Natural killer cell (primary cell): ENCODE data around the gene ALDH3B1. TPM values are rescaled to one million over a fixed set of nuclear protein-coding genes. Genes with fewer than 3 reads are reported as not detected.
"Not testable (repeated sequence)": the region's sequence is repeated elsewhere in the genome, so short reads cannot be mapped to it uniquely, and the experiment has no call there.

Experiments
- ATAC-seq, 3 donors: fragments of 150-1000 bp in 2 of 3; fragments of 200-7000 bp in 1 of 3; cut with Tn5 transposase; 1 replicate in 1 of 3; 2 replicates in 2 of 3; pipeline ENCODE4 v1.10.0; 2021; ENCODE audit warnings: mild to moderate bottlenecking in 2 of 3, moderate library complexity in 2 of 3
- DNase-seq, 2 donors: peaks; one replicate each; pipeline versions ENCODE4 v3.0.0 to v3.0.0-alpha.2; 2013 to 2021; ENCODE audit warnings: mixed read lengths in 1 of 2
- H3K27ac ChIP-seq: one replicate; pipeline ENCODE4 v1.5.1; 2013; ENCODE audit warnings: mild to moderate bottlenecking, low read length
- H3K27me3 ChIP-seq: one replicate; pipeline ENCODE4 v1.6.1; 2013; ENCODE audit warnings: low read length; ENCODE audit not compliant: control insufficient read depth, insufficient read depth
- H3K36me3 ChIP-seq: one replicate; pipeline ENCODE4 v1.6.1; 2013; ENCODE audit warnings: low read length; ENCODE audit not compliant: control insufficient read depth, insufficient read depth
- H3K4me1 ChIP-seq: one replicate; pipeline ENCODE4 v1.6.1; 2013; ENCODE audit warnings: low read length; ENCODE audit not compliant: control insufficient read depth, insufficient read depth
- H3K4me3 ChIP-seq: one replicate; pipeline ENCODE4 v1.5.1; 2013; ENCODE audit warnings: low read length
- H3K9me3 ChIP-seq: one replicate; pipeline ENCODE4 v1.6.1; 2013; ENCODE audit warnings: low read length; ENCODE audit not compliant: control insufficient read depth, insufficient read depth
- H3K27ac Mint-ChIP-seq, 2 donors: one replicate each; pipeline ENCODE4 v1.8.0; 2022; ENCODE audit warnings: mild to moderate bottlenecking in 2 of 2, mixed read lengths in 2 of 2, moderate library complexity in 1 of 2
- H3K27me3 Mint-ChIP-seq, 2 donors: one replicate each; pipeline ENCODE4 v1.8.0; 2022; ENCODE audit warnings: low read depth in 2 of 2, mixed read lengths in 2 of 2
- H3K36me3 Mint-ChIP-seq: one replicate; pipeline ENCODE4 v1.8.0; 2022; ENCODE audit warnings: mixed read lengths
- H3K4me1 Mint-ChIP-seq, 2 donors: one replicate each; pipeline ENCODE4 v1.8.0; 2022; ENCODE audit warnings: mixed read lengths in 2 of 2
- H3K4me3 Mint-ChIP-seq: one replicate; pipeline ENCODE4 v1.8.0; 2022; ENCODE audit warnings: mild to moderate bottlenecking, moderate library complexity, mixed read lengths
- H3K9me3 Mint-ChIP-seq, 2 donors: one replicate each; pipeline ENCODE4 v1.8.0; 2022; ENCODE audit warnings: mixed read lengths in 2 of 2
- CTCF ChIP-seq: fragments of 200-600 bp; IDR thresholded peaks from one replicate; pipeline ENCODE4 v1.8.0; 2022; ENCODE audit warnings: antibody characterized with exemption
- WGBS: methylation state at CpG from one replicate; pipeline ENCODE4 v1.1.7; 2013; ENCODE audit warnings: missing lambda C conversion rate; ENCODE audit not compliant: insufficient coverage; 5-methylcytosine and 5-hydroxymethylcytosine counted together
- intact Hi-C: fragments of 100-400 bp; cut with micrococcal nuclease; formaldehyde crosslinking; loops from one replicate; pipeline ENCODE4 v1.14.2; 2022
- total RNA-seq, 4 donors: library from RNA; stranded (reverse); fragments of 120-200 nt in 1 of 4; gene quantifications; one replicate each; pipeline versions ENCODE4 v1.2.3 to v1.2.4, GENCODE V29; 2013 to 2022

Gene ALDH3B1
- total RNA-seq, 3 donors from 2014 or later (not counting 1 experiment from before 2014, with no cell fraction given) = 2.4 to 9.0 (median 4.0) TPM

- H3K4me3 ChIP-seq, H3K27me3 Mint-ChIP-seq, DNase-seq, H3K4me1 Mint-ChIP-seq, H3K9me3 ChIP-seq, H3K4me1 ChIP-seq, H3K36me3 ChIP-seq, H3K27ac ChIP-seq, H3K9me3 Mint-ChIP-seq, H3K4me3 Mint-ChIP-seq, H3K36me3 Mint-ChIP-seq, H3K27me3 ChIP-seq, ATAC-seq, intact Hi-C loops, H3K27ac Mint-ChIP-seq: not testable (repeated sequence)
- WGBS = 76% methylated on average over 26 of the region's 70 CpGs
Measured at GRCh38 chr11:67991347-67992121, 18.6 kb upstream of the ALDH3B1 start.

GRCh38 chr11:67993821-67994220, 16.3 kb upstream of the ALDH3B1 start:
- H3K4me3 ChIP-seq, H3K9me3 Mint-ChIP-seq, H3K36me3 ChIP-seq, H3K4me3 Mint-ChIP-seq, H3K27me3 Mint-ChIP-seq, H3K27me3 ChIP-seq, ATAC-seq, H3K36me3 Mint-ChIP-seq, H3K9me3 ChIP-seq, H3K27ac Mint-ChIP-seq, intact Hi-C loops, H3K27ac ChIP-seq: not testable (repeated sequence)
- H3K4me1 ChIP-seq = peaks cover 28% of the 10 kb centered on the region
- H3K4me1 Mint-ChIP-seq = peaks cover 23 to 31% of the 10 kb centered on the region in 2 donors
- DNase-seq = peak in 1 of 2 donors; percentile 55
- TF ChIP-seq CTCF = peak; percentile 43
- WGBS = 32% methylated on average over 12 of the region's 12 CpGs

- H3K36me3 Mint-ChIP-seq, intact Hi-C loops, ATAC-seq, H3K9me3 ChIP-seq, H3K4me3 ChIP-seq, H3K36me3 ChIP-seq, H3K27ac ChIP-seq, H3K4me3 Mint-ChIP-seq, H3K27me3 ChIP-seq, DNase-seq, H3K27me3 Mint-ChIP-seq, H3K27ac Mint-ChIP-seq, H3K9me3 Mint-ChIP-seq: not testable (repeated sequence)
- peaks cover 34% of the 10 kb centered on the region for H3K4me1 ChIP-seq
- WGBS = 93% methylated on average over 5 of the region's 5 CpGs
- H3K4me1 Mint-ChIP-seq = peaks cover 24 to 31% of the 10 kb centered on the region in 2 donors
Measured at GRCh38 chr11:67994387-67994786, 15.7 kb upstream of the ALDH3B1 start.

GRCh38 chr11:67995129-67995528, 15.0 kb upstream of the ALDH3B1 start:
- H3K27me3 ChIP-seq, H3K4me3 ChIP-seq, H3K9me3 ChIP-seq, DNase-seq, ATAC-seq, H3K27me3 Mint-ChIP-seq, intact Hi-C loops, H3K36me3 ChIP-seq, H3K4me3 Mint-ChIP-seq, H3K27ac Mint-ChIP-seq, H3K36me3 Mint-ChIP-seq, H3K27ac ChIP-seq, H3K9me3 Mint-ChIP-seq: not testable (repeated sequence)
- peaks cover 41% of the 10 kb centered on the region for H3K4me1 ChIP-seq
- peaks cover 24 to 31% of the 10 kb centered on the region in 2 donors for H3K4me1 Mint-ChIP-seq
- 98% methylated on average over 3 of the region's 3 CpGs for WGBS

GRCh38 chr11:67995579-67995978, 14.5 kb upstream of the ALDH3B1 start:
- H3K27me3 ChIP-seq, H3K9me3 Mint-ChIP-seq, ATAC-seq, DNase-seq, H3K4me3 ChIP-seq, H3K36me3 ChIP-seq, H3K27me3 Mint-ChIP-seq, H3K4me3 Mint-ChIP-seq, H3K9me3 ChIP-seq, H3K27ac Mint-ChIP-seq, H3K27ac ChIP-seq, intact Hi-C loops, H3K36me3 Mint-ChIP-seq: not testable (repeated sequence)
- peaks cover 46% of the 10 kb centered on the region for H3K4me1 ChIP-seq
- 71% methylated on average over 11 of the region's 14 CpGs for WGBS
- peaks cover 24 to 31% of the 10 kb centered on the region in 2 donors for H3K4me1 Mint-ChIP-seq
